ENCODE measurements around the gene SLC14A1.

DNA sequence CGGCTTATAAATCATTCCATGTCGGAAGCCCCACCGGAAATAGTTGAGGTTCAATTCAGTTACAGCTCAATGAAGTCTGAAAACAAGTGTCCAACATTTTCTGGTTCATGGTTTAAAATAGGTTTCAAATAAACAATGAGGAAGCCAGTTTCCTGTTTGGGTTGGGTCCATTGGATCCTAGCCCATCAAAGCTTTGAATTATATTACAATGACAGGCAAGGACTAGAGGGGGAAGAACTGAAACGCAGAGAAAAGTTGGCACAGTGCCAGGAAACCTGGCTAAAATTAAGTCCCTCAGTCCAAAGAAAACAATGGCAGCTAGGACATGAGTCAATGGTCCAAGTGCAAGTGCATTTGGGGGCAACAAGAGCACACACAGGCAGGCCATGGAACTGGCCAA lies 32.0 kb downstream of the SLC14A1 start:
- TF ChIP-seq CTCF (IDR thresholded peaks at IDR 0.05; ENCODE audit: insufficient read depth, low read depth, low read length) (no peak), EZH2 (IDR thresholded peaks at IDR 0.05; ENCODE audit: insufficient read depth, low read length) (no peak)
